HG03378 (cell line): Measurements from ENCODE around the gene CPNE1.
A peak's percentile ranks its signal among the peaks of the same experiment; 100 is the strongest.

Source experiments
- ATAC-seq: cut with Tn5 transposase; IDR thresholded peaks from one replicate; pipeline ENCODE4 v1.9.1; 2021; ENCODE audit warnings: mild to moderate bottlenecking, moderate library complexity; ENCODE audit not compliant: unreplicated experiment

The CPNE1 gene

DNA sequence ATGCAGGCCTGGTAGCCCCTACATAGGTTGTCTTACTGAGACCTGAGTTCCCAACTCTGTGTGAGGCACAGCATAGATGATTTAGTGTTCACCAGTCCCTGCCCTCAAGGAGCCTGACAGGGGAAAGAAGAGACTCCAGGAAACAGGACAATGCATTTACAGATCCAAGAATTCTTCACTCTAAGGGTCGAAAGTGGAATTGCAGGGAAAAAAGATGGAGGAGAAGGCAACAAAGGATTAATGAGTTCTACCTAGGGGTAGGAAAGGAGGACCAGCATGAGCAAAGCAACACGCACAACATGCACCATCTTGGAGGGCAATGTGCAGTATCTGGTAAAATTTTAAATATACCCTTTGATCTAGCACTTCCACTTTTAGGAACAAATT is 43.1 kb downstream of the CPNE1 start:
- ATAC-seq = no peak

DNA sequence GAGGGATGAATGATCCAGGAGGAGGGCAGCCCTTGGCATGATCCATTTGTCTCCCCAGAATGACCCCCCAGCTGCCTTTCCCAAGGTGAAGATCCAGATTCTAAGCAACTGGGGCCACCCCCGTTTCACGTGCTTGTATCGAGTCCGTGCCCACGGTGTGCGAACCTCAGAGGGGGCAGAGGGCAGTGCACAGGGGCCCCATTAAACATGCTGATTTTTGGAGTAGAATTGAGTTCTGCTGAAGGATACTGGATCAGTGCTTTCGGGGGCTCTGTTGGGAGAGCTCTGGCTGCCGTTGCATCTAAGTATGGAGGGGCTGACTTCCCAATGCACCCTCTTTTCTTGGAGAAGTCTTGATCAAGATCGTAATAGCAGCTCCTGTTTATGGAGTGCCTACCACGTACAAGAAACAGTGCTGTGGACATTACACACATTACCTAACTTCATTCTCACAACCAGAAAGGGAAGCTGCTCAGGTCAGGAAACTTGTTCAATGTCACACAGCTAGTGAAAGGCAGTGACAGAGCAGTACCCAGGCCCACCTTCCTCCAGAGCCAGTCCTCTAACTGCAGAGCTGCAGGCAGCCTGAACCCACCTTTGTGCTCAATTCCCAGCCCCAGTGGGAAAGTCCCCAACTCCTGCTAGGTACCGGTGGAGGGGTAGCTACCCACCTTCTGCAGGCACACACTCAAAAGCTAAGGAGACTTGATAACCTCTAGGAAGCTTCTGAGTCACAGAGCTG is 43.7 kb downstream of the CPNE1 start:
- ATAC-seq = no peak

DNA sequence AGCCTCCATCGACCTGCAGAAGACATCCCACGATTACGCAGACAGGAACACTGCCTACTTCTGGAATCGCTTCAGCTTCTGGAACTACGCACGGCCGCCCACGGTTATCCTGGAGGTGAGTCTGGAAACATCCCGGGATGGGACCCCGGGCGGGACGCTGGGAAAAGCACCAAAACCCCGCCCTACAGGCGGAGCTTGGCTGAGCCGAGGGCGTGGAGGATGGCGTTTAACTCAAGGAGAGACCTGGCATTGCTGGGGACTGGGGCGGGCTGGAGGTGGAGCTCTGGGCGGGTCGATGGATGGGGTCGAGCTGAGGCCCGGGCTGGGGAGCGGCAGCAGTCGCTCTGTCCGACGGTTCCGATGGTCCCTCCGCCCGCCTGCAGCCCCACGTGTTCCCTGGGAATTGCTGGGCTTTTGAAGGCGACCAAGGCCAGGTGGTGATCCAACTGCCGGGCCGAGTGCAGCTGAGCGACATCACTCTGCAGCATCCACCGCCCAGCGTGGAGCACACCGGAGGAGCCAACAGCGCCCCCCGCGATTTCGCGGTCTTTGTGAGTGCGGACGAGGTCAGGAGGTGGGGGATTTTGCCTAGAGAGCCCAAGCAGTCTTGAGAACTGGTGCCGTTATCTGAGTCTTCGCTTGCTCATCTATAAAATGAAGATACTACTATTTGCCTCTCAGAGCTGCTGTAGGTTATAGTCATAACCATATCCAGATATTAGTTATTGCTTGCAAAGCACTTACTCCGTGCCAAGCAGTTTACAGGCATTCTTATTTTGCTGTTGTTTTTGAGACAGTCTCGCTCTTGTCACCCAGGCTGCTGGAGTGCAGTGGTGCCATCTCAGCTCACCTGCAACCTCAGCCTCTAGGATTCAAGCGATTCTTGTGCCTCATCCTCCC is 45.3 kb downstream of the CPNE1 start:
- ATAC-seq = no peak

DNA sequence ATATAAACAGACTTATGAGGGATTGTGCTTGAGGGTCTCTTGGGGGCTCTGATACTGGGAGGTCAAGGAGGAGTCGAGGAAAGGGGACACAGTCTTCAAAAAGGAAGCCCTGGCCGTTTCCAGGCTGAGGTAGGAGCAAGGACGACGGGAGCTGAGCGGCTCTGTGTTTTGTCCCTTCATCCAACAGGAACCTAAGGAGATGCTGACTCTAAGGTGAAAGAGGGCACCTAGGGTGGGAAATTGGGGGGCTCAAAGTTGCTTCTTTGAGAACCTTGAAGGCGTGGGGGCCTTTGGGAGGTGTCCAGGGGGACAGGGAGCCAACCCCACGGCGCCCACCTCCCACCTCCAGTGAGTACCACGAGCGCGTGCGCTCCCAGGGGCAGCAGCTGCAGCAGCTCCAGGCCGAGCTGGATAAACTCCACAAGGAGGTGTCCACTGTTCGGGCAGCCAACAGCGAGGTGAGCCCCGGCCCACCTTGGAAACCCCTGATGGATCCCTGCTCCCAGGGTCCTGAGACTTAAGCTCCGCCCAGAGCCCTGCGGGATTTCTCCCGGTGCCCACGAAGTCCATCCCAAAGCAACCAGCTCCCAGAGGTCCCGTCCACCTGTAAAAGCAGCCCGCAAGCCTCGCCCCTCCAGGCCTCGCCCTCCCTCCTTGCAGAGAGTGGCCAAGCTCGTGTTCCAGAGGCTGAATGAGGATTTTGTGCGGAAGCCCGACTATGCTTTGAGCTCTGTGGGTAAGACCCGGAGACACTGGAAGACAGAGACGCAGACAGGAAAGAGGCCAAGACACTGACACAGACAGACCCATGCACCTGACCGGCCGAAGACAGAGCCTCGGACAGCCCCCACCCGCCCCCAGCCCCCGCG is 46.2 kb downstream of the CPNE1 start:
- ATAC-seq = no peak

DNA sequence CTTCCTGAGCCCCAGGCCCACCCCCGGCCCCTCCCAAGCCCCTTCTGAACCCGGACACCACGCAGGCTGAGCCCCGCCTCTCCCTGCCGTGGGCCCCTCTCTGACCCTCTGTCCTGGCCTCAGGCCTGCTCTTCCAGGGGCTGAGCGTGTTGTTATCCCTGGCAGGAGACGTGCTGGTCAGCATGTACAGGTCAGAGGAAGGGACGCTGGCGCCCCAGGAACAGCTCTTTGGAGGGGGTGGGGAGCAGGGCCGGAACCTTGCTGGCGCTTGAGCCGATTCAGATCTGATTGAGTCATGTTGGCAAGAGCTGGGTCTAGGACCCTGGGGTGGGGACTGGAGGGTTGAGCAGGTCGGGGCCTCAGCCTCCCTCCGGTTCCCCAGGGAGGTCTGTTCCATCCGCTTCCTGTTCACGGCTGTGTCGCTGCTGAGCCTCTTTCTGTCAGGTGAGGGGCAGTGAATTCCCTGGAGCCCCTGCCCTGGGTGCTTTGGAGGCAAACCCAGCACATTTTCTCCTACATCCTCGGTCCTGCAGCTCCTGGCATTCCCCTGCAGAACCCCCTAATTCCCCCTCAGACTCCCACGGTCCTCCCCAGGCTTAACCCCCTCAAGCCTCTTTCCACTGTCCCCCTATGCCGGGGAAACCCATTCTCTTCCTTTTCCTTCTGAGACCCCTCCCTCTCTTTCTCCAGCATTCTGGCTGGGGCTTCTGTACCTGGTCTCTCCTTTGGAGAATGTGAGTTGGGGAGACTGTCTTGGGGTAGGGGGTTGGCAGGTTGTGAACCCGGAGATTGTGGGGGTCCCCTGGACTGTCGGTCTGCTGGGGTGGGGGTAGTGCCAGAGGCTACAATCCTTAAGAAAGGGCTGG is 47.1 kb downstream of the CPNE1 start:
- no peak for ATAC-seq

DNA sequence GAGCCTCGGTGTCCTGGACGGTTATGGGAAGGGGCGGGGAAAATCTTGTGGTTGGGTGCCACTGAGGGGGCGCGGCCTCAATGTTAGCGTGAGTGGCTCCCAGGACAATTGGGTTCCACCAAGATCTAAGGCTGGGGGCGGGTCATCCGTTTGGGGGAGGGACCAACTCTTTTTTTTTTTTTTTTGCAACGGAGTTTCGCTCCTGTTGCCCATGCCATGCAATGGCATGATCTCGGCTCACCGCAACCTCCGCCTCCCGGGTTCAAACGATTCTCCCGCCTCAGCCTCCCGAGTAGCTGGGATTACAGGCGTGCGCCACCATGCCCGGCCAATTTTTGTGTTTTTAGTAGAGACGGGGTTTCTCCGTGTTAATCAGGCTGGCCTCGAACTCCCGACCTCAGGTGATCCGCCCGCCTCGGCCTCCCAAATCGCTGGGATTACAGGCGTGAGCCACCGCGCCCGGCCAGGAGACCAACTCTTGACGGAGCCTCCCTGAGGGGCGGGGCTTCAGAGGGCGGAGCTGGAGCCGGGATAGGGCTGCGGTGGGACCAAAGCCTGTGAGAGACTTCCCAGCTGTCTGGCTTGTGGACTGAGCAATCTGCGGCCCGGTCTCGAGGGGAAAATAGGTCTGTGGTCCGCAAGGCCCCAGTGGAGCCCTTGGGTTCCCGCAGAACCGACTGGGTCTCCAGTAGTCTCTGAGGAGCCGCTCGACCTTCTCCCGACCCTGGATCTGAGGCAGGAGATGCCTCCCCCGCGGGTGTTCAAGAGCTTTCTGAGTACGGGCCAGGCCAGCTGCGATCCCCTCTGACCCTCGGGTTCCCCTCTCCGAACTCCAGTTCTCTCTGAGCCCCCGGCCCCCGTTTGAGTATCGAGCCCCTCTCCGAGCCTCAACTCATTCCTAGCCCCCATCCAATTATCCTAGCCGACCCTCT is 48.0 kb downstream of the CPNE1 start:
- no peak for ATAC-seq

DNA sequence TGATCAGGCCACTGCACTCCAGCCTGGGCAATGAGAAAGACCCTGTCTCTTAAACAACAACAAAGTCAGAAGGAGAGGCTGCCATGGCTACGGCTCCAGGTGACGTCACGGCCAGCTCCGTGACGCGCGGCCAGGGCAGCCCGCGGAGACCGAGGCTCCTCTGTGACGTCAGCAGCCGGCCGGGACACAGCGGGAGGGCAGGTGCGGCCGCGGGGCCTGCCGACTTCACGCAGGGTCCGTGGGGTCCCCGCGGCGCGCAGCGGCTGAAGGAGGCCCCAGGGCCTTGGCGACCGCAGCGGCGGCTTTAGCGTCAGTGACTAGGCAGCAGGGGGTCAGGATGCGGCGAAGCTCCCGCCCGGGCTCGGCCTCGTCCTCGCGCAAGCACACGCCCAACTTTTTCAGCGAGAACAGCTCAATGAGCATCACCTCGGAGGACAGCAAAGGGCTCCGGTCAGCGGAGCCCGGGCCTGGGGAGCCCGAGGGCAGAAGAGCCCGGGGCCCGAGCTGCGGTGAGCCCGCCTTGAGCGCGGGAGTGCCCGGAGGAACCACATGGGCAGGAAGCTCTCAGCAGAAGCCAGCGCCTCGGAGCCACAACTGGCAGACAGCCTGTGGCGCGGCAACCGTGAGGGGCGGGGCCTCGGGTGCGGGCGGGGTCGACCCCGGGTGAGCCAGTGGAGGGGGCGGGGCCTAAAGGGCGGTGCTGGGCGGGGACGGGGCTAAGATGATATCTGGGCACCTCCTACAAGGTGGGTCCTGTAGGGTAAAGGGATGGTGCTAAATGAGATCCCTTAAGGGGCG is 48.8 kb downstream of the CPNE1 start, which contains the start of gene SPAG4:
SPAG4 (plus strand) TSS at position 163 of the 798 bp plus-strand sequence; CDS start at position 338, 175 bp downstream.
- ATAC-seq = peak; percentile 84

DNA sequence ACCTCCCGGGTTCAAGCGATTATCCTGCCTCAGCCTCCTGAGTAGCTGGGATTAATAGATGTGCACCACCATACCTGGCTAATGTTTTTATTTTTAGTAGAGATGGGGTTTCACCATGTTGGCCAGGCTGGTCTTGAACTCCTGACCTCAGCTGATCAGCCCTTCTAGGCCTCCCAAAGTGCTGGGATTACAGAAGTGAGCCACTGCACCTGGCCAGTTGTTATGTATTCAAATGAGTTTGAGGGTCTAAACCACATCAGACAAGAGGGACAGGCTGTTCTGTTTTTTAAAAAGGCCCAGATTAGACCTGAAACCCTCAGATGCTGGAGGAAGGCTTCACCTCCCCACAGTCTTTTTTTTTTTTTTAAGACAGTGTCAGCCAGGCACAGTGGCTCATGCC is 53.2 kb downstream of the CPNE1 start:
- ATAC-seq = no peak

DNA sequence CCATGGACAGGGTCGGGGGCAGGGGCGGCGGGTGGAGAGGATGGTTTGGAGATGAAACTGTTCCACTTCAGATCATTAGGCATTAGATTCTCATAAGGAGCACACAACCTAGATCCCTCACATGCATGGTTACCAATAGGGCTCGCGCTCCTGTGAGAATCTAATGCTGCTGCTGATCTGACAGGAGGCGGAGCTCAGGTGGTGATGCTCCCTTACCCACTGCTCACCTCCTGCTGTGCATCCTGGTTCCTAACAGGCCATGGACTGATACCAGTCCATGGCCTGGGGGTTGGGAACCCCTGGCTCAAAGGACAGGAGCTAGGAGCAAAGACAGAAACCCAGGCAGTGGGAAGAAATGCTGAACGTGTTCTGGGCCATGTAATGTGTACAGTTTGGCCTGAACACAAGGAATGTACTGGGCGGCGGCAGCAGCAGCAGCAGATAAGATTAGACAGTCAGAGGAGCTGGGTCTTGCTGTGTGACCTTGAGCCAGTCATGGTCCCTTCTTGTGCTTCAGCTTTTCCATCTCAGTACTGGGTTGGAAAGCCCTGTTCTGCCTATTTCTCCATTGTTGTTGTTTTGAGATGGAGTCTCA is 53.8 kb downstream of the CPNE1 start:
- ATAC-seq = no peak

DNA sequence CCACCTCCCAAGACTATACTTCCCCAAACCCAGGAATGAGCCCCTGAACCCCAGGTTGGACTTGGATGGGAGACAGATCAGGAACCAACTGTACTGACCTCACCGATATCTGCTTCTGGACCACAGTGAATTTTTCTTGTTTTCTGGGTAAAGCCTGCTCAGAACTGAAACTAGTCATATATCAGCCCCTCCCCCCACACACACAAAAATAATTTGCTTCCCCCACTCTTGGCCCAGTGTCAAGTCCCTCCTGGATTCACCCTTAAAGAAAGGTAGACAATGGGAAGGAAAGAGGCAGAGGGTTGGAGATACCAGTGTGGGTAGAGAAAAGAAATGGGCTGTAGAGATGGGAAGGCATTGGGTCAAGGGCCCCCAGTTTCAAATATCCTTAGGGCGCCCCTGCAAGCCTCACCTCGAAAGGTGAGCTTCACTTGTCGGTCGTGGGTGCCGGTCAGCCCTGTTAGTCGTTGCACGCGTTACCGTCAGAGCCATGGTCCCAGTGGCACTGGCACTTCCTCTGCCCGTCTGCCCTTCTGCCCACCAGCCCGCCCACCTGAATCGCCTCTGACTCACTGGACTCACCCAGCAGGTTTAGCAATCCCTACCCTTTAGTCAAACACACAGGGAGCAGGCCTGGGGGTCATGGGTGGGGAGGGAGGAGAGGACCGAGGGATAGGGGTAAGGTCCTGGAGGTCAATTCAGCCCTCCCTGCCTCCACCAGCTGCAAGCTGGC is 57.5 kb downstream of the CPNE1 start:
- ATAC-seq = no peak

DNA sequence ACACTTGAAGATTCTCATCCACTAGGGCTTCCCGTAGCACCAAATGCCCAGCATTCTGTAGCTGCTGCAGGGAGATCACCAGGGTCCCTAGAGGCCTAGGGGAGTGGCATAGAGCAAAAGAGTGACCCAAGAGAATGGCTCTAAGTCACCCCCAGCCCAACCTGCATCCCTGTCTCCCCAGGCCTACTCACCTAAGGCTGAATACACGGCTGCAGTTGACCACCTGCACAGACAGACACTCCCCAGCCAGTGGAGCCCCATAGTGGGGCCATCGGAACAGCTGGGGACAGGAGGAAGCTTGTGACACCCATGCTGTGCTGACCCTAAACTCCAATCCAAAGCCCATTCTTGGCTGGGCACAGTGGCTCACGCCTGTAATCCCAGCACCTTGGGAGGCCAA is 58.6 kb downstream of the CPNE1 start:
- ATAC-seq = no peak

DNA sequence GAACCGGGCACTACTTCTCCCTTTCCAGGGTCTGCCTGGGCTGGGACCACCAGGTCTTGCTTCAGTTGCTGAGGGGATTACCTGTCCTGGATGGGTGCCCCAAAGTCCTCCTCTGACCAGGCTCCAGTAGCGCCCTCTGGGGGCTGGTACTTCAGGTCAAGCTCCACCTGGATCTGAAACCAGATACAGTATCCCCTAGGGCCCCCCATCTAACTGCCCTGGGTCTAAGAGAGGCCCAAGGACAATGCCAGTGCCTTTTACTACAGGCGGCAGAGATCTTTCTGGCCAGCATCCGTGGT is 60.3 kb downstream of the CPNE1 start:
- no peak for ATAC-seq

DNA sequence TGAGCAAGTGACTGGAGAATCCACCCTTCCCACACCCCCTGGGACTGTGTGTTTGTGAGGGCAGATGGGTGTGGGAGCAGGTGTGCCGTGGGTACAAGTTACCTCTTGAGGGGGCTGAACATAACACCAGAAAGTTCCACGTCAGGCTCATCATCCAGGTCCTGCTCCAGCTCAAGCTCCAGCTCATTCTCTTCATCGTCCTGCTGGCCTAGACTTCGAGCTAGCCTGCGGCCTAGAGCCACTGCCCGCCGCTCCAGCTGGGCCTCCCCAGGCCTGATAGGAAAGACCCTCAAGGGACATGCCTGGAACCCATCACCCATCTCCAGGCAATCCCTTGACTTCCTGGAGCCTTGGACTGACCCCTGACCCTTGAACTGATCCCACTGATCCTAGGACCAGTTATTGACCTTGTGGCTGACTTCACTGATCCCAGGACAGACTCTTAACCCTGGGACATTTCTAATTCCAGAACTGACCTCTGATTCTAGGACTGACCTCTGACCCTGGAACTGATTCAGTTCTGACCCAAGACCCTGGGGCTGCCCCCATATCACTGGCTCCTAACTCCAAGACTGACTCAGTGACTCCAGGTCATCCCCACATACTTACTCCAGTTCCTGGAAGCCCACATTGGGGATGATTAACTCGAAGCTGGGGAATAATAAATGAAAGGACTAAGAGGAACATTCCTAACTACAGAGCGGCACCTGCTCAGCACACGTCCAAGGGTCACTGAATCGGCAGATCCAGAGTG is 60.8 kb downstream of the CPNE1 start:
- ATAC-seq = no peak

DNA sequence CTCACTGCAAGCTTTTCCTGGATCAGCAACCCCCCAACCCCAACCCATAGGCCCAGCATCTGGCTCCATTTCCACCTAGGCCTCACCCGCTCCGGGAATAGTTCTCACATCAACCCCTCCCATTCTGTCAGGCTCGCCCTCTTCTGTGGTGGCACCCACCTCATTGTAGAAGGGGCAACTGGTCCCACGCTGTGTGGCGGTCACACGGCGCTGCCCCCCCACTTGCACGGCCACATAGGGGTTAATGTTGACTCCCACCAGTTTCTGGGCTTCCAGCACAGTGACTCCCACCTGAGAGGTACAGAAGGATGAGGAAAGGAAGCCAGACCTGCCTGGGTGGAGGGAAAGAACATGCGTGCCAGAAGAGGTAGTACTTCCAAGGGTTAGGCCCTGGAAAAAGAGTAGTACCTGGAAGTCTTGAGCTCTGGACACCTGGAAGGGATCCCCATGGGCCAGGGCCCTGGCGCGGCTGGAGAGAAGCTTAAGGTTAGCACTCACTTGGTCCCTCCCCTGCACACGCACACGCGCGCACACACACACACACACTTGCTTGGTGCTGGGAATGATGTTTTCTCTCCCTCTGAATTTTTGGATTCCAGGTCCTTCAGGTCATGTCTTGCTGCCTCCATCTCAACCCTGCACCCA is 61.7 kb downstream of the CPNE1 start:
- no peak for ATAC-seq

DNA sequence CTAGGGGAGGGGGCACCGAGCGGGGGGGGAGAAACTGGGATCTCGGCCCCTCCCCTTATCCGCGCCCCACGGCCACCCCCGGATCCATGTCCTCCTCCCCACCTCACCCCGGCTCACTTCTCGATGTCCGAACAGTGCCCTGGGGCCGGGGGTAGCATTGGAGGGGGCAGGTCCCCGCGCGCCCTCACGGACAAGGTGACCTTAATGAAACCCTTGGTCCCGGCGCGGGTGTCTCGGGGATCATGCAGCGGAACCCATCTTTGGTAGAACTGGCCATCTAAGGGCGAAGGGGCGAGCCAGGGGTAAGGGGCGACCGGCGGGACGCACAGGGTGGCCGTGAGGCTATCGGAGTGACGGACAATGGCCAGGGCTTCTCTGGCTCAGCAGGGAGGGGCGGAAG is 62.7 kb downstream of the CPNE1 start:
- no peak for ATAC-seq
